Uterus (tissue), 2 donors: ENCODE data around the gene TCF3.

Source experiments
- CTCF ChIP-seq, 4 experiments: fragments of 200-600 bp in 2 of 4; fragments of 450-650 bp in 2 of 4; sonication (generic) in 2 of 4; IDR thresholded peaks; one replicate each; pipeline ENCODE4 v1.5.1; 2016 to 2019; ENCODE audit warnings: antibody characterized with exemption in 4 of 4, mild to moderate bottlenecking in 2 of 4, moderate library complexity in 1 of 4
- POLR2A ChIP-seq, 2 donors: fragments of 450-650 bp; IDR thresholded peaks; one replicate each; pipeline ENCODE4 v1.6.1; 2016; ENCODE audit warnings: antibody characterized with exemption in 2 of 2, mild to moderate bottlenecking in 1 of 2, moderate library complexity in 1 of 2

- TF ChIP-seq CTCF (IDR thresholded peaks at IDR 0.05) (no peak), POLR2A (IDR thresholded peaks at IDR 0.05) (no peak)
These were observed 19.8 kb downstream of the TCF3 start for GRCh38 chr19:1632462-1633268.
